RKO (cell line): ENCODE measurements around the gene PRDM5.

ENCODE experiments used
- DNase-seq: peaks from one replicate; pipeline ENCODE4 v3.0.0-alpha.2; 2016; ENCODE audit warnings: low spot score

Gene PRDM5

GRCh38 chr4:120922381-120923206 lies at the start of gene PRDM5:
Gene PRDM5, minus strand, starts transcription at chr4:120922726. Its CDS starts 118 bp downstream, at chr4:120922608.
- DNase-seq: peak; percentile 71

GRCh38 chr4:120971884-120972283 lies 49.4 kb upstream of the PRDM5 start:
- no peak for DNase-seq

GRCh38 chr4:120965938-120966337 lies 43.4 kb upstream of the PRDM5 start:
- no peak for DNase-seq

- DNase-seq: no peak
Measured at GRCh38 chr4:120964596-120964995, 42.1 kb upstream of the PRDM5 start.

GRCh38 chr4:120963449-120963848 lies 40.9 kb upstream of the PRDM5 start:
- no peak for DNase-seq

- no peak for DNase-seq
Measured at GRCh38 chr4:120960656-120961267, 38.2 kb upstream of the PRDM5 start.

GRCh38 chr4:120948382-120948781 lies 25.9 kb upstream of the PRDM5 start:
- DNase-seq: no peak

- no peak for DNase-seq
Measured at GRCh38 chr4:120942776-120943175, 20.2 kb upstream of the PRDM5 start.

GRCh38 chr4:120940547-120940946 lies 18.0 kb upstream of the PRDM5 start:
- DNase-seq: no peak

GRCh38 chr4:120939693-120940092 lies 17.2 kb upstream of the PRDM5 start:
- DNase-seq: no peak

GRCh38 chr4:120929847-120930246 lies 7.3 kb upstream of the PRDM5 start:
- DNase-seq: no peak

GRCh38 chr4:120927801-120928409 lies 5.4 kb upstream of the PRDM5 start:
- no peak for DNase-seq

- DNase-seq: no peak
Measured at GRCh38 chr4:120926358-120927025, 4.0 kb upstream of the PRDM5 start.

GRCh38 chr4:120924931-120925330 lies 2.4 kb upstream of the PRDM5 start:
- no peak for DNase-seq

- DNase-seq: peak; percentile 48
Measured at GRCh38 chr4:120923207-120923522, 639 bp upstream of the PRDM5 start.

- peak; percentile 84 for DNase-seq
Measured at GRCh38 chr4:120921456-120922380, 808 bp downstream of the PRDM5 start.

- no peak for DNase-seq
Measured at GRCh38 chr4:120920666-120921065, 1.9 kb downstream of the PRDM5 start.

GRCh38 chr4:120919358-120919757 lies 3.2 kb downstream of the PRDM5 start:
- DNase-seq: peak; percentile 18

GRCh38 chr4:120918788-120919187 lies 3.7 kb downstream of the PRDM5 start:
- no peak for DNase-seq

GRCh38 chr4:120918092-120918491 lies 4.4 kb downstream of the PRDM5 start:
- no peak for DNase-seq

GRCh38 chr4:120916937-120917336 lies 5.6 kb downstream of the PRDM5 start:
- DNase-seq: no peak

- DNase-seq: no peak
Measured at GRCh38 chr4:120915336-120915735, 7.2 kb downstream of the PRDM5 start.
